ENCODE data around the gene PIK3AP1.
A peak's percentile ranks its signal among the peaks of the same experiment; 100 is the strongest.

Gene PIK3AP1

GRCh38 chr10:96720422-96721206, at the start of gene PIK3AP1:
PIK3AP1 (minus strand) TSS chr10:96720514; CDS start chr10:96720394, 120 bp downstream.
- DNase-seq (ENCODE audit: low read depth), result no peak
- TF ChIP-seq CTCF (IDR thresholded peaks at IDR 0.05; ENCODE audit: insufficient read depth, low read depth, low read length, missing control alignments), result no peak
- peak within 1 kb of the TSS; percentile 27 for H3K4me3 ChIP-seq (ENCODE audit: low read length)

- H3K4me3 ChIP-seq (ENCODE audit: low read length), result no peak overlapping the region
- DNase-seq (ENCODE audit: low read depth), result no peak
- no peak for TF ChIP-seq CTCF (IDR thresholded peaks at IDR 0.05; ENCODE audit: insufficient read depth, low read depth, low read length, missing control alignments)
Measured at GRCh38 chr10:96768136-96768535, 47.8 kb upstream of the PIK3AP1 start.

GRCh38 chr10:96767611-96768010, 47.3 kb upstream of the PIK3AP1 start:
- no peak overlapping the region for H3K4me3 ChIP-seq (ENCODE audit: low read length)
- DNase-seq (ENCODE audit: low read depth), result peak; percentile 49
- no peak for TF ChIP-seq CTCF (IDR thresholded peaks at IDR 0.05; ENCODE audit: insufficient read depth, low read depth, low read length, missing control alignments)

GRCh38 chr10:96765406-96766240, 45.3 kb upstream of the PIK3AP1 start:
- DNase-seq (ENCODE audit: low read depth), result peak; percentile 71
- TF ChIP-seq CTCF (IDR thresholded peaks at IDR 0.05; ENCODE audit: insufficient read depth, low read depth, low read length, missing control alignments), result peak; percentile 83

GRCh38 chr10:96764425-96765060, 44.2 kb upstream of the PIK3AP1 start:
- no peak overlapping the region for H3K4me3 ChIP-seq (ENCODE audit: low read length)
- TF ChIP-seq CTCF (IDR thresholded peaks at IDR 0.05; ENCODE audit: insufficient read depth, low read depth, low read length, missing control alignments), result no peak
- no peak for DNase-seq (ENCODE audit: low read depth)

More at GRCh38 chr10:96765406-96766240, 45.3 kb upstream of the PIK3AP1 start:
- no peak overlapping the region for H3K4me3 ChIP-seq (ENCODE audit: low read length)

GRCh38 chr10:96758423-96758822, 38.1 kb upstream of the PIK3AP1 start:
- H3K4me3 ChIP-seq (ENCODE audit: low read length), result no peak overlapping the region
- no peak for TF ChIP-seq CTCF (IDR thresholded peaks at IDR 0.05; ENCODE audit: insufficient read depth, low read depth, low read length, missing control alignments)
- DNase-seq (ENCODE audit: low read depth), result no peak
